ENCODE measurements around the gene TMEM40.
A peak's percentile ranks its signal among the peaks of the same experiment; 100 is the strongest.
"Not testable (repeated sequence)": the region's sequence is repeated elsewhere in the genome, so short reads cannot be mapped to it uniquely, and the experiment has no call there.

The TMEM40 gene

GRCh38 chr3:12716605-12717151 lies 42.4 kb downstream of the TMEM40 start:
- DNase-seq (ENCODE audit: low read depth): no peak

GRCh38 chr3:12714278-12714677 lies 44.8 kb downstream of the TMEM40 start:
- DNase-seq (ENCODE audit: low read depth): no peak

- no peak for DNase-seq (ENCODE audit: low read depth)
Measured at GRCh38 chr3:12710062-12710461, 49.0 kb downstream of the TMEM40 start.

DNA sequence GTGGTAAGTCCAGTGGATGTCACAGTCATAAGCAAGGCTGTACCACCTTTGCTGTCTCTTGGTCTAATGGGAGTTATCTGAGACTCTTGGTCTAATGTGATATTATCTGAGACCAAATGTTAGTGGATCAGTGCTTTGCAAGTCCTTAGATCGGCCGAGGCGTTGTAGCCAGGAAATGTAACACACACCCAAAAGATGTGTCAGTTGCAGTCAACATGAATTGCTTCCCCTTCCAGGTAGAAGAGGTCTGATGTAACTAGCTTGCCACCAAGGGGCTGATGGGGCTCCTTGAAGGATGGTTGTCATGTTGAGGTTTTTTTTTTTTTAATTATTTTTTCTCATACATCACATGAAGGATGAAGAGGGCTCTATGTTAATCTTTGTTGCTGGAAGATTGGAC lies 49.7 kb downstream of the TMEM40 start:
- no peak for DNase-seq (ENCODE audit: low read depth)

DNA sequence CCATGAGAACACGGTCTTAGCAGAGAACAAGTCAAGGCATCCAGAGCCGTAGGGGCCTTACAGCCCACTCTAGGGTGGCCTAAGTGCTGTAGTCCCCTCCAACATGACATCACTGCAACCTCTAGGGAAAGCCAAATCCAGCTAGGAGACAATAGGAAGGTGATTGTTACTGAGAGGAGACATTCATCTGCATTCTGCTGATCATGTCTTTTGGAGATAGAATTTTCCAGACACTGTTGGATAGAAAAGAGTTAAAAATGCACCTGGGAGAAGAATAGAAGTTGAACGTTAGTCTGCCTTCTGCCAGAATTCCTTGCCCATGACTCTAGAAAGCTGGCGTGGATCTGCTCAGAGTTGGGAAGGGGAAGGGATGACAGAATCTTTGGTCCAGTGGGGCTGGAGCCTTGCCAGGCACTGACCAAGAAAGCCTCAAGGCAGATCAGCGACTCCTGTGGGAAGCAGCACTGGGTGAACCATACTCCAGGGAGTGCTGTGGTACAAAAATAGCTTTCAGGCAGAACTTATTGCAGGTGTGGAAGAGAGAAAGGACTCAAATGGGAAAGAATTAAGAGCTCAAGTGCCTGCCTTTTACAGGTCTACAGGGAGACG lies 50.4 kb downstream of the TMEM40 start:
- peak; percentile 41 for DNase-seq (ENCODE audit: low read depth)

- DNase-seq (ENCODE audit: low read depth): no peak
Measured at GRCh38 chr3:12707449-12707848, 51.6 kb downstream of the TMEM40 start.

- DNase-seq (ENCODE audit: low read depth): peak; percentile 46
Measured at GRCh38 chr3:12706504-12707253, 52.4 kb downstream of the TMEM40 start.

- DNase-seq (ENCODE audit: low read depth): no peak
Measured at GRCh38 chr3:12705981-12706380, 53.1 kb downstream of the TMEM40 start.

DNA sequence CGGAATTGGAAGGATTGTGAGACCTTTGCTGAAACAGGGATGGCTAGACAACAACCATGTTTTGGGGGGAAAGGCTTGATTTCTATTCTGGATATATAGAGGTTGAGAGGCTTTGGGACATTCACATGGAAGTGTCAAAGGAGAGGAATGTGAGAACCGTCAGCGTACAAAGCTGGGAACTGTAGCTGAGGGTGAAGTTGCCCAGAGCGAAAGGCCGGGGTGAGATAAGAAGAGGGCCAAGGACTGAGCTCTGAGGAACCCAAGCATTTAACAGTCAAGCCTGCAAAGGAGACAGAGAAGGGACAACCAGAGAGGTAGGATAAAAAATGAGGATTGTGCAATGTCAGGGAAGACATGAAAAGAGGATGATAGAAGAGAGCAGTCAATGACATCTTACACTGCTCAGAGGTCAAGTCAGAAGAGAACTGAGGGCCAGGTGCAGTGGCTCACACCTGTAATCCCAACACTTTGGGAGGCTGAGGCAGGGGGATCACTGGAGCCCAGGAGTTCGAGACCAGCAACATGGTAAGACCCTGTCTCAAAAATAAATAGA lies 53.6 kb downstream of the TMEM40 start:
- no peak for DNase-seq (ENCODE audit: low read depth)

- no peak for DNase-seq (ENCODE audit: low read depth)
Measured at GRCh38 chr3:12702501-12702900, 56.6 kb downstream of the TMEM40 start.

GRCh38 chr3:12701601-12702000 lies 57.5 kb downstream of the TMEM40 start:
- DNase-seq (ENCODE audit: low read depth): not testable (repeated sequence)

GRCh38 chr3:12700800-12701199 lies 58.3 kb downstream of the TMEM40 start:
- DNase-seq (ENCODE audit: low read depth): no peak

DNA sequence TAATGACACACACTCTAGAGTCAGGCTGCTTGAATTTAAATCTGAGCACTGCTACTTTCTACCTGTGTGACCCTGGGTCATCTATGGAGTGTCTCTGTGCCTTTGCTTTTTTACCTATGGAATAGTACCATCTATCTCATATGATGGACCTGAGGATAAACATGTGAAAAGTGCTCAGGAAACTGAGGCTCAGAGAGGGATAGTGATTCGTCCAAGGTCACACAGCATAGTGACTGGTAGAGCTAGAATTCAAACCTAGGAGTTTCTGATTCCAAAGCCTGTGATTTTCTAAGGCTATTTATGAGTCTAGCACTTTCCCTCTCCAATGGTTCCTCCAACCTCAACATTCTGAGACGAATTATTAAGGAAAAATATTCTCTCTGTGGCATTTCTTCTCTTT lies 63.1 kb downstream of the TMEM40 start:
- no peak for DNase-seq (ENCODE audit: low read depth)

- DNase-seq (ENCODE audit: low read depth): no peak
Measured at GRCh38 chr3:12695112-12695511, 63.9 kb downstream of the TMEM40 start.

GRCh38 chr3:12692444-12692843 lies 66.6 kb downstream of the TMEM40 start:
- no peak for DNase-seq (ENCODE audit: low read depth)

DNA sequence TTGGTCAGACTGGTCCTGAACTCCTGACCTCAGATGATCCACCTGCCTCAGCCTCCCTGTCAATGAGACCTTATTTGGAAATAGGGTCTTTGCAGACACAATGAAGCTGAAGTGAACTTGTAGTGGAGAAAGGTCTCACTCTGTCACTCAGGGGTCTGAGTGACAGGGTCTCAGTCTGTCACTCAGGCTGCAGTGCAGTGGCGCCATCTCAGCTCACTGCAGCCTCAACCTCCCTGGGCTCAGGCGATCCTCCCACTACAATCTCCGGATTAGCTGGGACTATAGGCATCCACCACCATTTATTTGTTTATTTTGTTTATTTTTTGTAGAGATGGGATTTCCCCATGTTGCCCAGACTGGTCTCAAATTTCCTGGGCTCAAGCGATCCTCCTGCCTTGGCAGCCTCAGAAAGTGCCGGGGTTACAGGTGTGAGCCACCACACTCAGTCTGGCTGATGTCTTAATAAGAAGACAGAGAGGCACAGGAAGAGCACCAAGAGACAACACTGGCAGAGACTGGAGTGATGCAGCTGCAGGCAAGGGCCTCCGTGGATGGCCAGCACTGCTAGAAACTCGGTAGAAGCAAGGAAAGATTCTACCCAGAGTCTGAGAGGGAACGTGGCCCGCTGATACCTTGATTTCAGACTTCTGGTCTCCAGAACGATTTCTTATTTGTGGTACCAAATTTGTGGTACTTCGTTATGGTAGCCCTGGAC lies 68.9 kb downstream of the TMEM40 start:
- DNase-seq (ENCODE audit: low read depth): no peak

DNA sequence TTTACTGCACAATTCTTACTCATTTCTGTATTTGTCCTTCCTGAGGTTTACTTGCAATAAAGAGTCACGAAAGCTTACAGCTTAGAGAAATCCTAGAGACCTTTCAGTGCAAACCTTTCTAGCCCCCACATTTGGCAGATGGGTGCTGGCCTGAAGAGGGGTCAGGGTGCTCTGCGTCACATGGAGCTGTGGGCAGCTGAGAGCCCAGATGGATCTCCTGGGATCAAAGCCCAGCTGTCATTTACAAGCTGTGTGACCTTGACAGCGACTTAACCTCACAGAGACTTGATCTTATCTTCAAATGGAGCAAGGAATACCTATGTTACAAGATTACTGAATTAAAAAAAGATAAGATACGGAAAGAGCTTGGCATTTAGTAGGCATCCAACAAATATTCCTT lies 71.1 kb downstream of the TMEM40 start:
- no peak for DNase-seq (ENCODE audit: low read depth)

DNA sequence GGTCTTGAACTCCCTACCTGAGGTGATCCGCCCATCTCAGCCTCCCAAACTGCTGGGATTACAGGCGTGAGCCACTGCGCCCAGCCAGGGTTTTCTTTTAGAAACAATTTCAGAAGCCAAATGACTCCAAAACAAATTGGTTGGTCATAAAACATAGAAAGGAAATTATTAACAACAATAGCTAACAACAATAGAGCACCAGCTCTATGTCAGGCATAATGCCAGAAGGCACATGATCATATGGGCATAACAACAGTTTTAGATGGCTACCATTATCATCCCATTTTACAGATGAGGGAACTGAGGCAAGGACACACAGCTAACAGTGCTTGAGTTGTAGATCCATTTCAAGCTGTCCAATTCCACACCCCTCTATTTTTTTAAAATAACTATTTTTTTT lies 73.0 kb downstream of the TMEM40 start:
- no peak for DNase-seq (ENCODE audit: low read depth)
